ENCODE measurements around the gene COX7A1. TPM values are rescaled to one million over a fixed set of nuclear protein-coding genes. Genes with fewer than 3 reads are reported as not detected.
"Not testable (repeated sequence)": the region's sequence is repeated elsewhere in the genome, so short reads cannot be mapped to it uniquely, and the experiment has no call there.

Gene COX7A1
- not detected for total RNA-seq

DNA sequence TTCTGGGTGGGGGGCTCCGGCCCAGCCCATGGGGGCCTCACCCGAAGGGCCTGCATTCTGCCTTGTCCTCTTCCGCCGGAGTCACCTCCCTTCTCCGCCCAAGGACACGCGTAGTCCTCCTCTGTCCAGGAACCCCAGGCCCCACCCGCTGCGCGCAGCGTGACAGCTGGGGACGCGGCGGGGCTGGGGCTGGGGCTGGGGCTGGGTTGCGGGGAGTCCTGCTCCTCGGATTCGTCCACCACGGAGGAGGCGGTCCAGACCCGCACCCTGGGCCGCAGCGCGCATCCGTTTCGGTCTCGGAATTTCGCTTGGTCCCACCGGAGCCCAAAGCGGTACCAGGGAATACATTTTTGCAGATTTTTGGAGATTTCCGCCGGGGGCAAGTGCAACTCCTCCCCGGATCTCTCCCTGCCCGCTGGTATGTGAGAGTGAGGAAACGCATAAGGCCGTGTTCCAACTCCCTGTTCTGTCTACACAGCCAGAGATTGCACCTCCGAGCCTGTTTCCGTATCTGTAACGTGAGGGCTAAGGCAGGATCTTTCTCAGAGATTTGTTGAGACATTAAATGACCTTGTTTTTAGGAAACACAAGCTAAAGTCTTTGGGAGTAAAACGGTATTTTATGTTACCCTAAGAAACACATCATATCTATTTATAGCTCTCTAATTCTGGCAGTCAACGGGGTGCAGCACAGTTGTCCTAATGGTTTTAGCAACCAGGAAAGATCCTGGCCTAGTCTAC lies at the start of gene COX7A1:
Gene COX7A1, minus strand, starts transcription at position 96 of the 740 bp plus-strand sequence. Its CDS starts 40 bp downstream, at position 56.
- peak in 1 of 3 donors; percentile 25 for DNase-seq (ENCODE audit: low read depth in 2 of 3, low spot score in 2 of 3)

DNA sequence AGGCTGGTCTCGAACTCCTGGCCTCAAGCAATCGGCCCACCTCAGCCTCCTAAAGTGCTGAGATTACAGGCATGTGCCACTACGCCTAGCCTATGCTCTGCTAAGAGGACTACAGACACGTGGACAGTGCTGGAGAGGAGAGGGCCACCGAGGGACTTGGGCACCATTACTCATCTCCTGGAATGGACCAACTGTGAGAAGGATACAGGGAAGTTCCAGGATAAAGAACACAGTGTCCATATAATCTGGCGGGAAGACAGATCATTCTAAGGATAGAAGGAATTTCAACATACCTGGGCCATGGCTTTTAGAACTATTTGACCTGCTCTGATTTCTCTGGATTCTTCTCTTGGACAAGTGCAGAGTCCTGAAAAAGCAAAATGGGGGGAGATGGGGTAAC lies 49.4 kb upstream of the COX7A1 start:
- no peak for DNase-seq (ENCODE audit: low read depth in 2 of 3, low spot score in 2 of 3)

DNA sequence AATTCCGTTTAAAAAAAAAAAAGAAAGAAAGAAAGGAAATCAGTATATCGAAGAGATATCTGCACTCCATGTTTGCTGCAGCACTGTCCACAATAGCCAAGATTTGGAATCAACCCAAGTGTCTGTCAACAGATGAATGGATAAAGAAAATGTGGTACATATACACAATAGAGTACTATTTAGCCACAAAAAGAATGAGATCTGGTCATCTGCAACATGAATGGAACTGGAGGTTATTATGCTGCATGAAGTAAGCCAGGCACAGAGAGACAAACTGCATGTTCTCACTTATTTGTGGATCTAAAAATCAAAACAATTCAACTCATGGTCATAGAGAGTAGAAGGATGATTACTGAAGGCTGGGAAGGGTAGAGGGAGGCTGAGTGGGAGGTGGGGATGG lies 45.9 kb upstream of the COX7A1 start:
- DNase-seq (ENCODE audit: low read depth in 2 of 3, low spot score in 2 of 3) = no peak

DNA sequence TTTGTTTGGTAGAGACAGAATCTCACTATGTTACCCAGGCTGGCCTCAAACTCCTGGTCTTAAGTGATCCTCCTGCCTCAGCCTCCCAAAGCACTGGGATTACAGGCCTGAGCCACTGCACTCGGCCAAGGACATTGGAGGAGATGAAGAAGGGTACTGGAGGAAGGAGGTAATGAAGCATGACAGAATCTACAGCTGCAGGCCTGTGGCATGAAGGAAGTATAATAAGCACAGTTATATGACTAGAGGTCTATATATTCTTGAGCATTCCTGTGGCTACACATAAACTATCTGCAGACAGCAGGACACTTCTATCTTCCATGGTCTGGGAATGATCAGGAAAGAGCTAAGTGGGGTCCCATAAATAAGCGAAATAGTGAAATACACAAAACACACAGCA lies 44.0 kb upstream of the COX7A1 start:
- DNase-seq (ENCODE audit: low read depth in 2 of 3, low spot score in 2 of 3) = no peak

DNA sequence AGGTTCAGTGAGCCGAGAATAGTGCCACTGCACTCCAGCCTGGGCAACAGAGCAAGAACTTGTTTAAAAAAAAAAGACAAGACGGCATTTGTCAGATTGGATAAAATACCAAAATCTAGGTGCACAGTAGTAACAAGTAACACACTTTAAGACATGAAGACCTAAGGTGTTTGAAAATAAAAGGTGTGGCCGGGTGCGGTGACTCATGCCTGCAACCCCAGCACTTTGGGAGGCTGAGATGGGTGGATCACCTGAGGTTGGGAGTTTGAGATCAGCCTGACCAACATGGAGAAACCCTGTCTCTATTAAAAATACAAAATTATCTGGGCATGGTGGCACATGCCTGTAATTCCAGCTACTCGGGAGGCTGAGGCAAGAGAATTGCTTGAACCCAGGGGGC lies 34.5 kb upstream of the COX7A1 start:
- not testable (repeated sequence) for DNase-seq (ENCODE audit: low read depth in 2 of 3, low spot score in 2 of 3)

DNA sequence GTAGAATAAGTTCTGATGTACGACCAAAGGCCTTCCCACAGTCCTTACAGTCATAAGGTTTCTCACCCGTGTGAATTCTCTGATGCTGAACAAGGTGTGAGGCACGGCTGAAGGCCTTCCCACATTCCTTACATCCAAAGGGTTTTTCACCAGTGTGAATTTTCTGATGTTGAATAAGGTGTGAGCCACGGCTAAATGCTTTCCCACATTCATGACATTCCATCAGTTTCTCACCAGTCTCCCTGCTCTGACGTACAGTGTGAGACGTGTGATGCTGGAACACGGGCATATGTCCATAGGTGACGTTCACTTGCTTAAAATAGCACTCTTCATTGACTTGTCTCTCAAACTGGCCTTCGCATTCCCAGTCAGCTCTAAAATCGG lies 31.0 kb upstream of the COX7A1 start:
- DNase-seq (ENCODE audit: low read depth in 2 of 3, low spot score in 2 of 3) = no peak

DNA sequence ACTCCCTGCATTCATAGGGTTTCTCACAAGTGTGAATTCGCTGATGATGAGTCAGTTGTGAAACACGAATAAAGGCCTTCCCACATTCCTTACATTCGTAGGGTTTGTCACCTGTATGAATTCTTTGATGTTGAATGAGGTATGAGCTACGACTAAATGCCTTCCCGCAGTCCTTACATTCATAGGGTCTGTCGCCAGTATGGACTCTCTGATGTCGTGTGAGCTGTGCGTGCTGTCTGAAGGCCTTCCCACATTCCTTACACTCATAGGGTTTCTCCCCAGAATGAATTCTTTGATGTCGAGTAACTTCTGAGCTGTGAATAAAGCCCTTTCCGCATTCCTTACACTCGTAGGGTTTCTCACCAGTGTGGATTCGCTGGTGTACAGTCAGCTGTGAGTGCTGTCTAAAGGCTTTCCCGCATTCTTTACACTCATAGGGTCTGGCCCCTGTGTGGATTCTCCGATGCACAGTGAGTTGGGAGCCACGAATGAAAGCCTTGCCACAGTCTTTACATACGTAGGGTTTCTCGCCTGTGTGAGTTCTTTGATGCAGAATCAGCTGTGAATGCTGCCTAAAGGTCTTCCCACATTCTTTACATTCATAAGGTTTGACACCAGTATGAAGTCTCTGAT lies 30.5 kb upstream of the COX7A1 start:
- DNase-seq (ENCODE audit: low read depth in 2 of 3, low spot score in 2 of 3) = no peak

DNA sequence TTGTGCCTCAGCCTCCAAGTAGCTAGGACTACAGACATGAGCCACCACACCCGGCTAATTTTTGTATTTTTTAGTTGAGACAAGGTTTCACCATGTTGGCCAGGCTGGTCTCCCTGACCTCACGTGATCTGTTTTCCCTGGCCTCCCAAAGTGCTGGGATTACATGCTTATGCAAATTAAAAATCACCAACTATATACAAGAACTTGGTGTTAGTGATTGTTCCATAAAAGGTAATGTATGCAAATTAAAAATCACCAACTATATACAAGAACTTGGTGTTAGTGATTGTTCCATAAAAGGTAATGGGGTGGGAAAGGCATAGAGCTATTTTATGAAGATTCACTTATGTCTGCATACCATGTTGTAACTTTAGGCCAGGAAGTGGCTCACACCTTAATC lies 26.8 kb upstream of the COX7A1 start:
- DNase-seq (ENCODE audit: low read depth in 2 of 3, low spot score in 2 of 3) = not testable (repeated sequence)

DNA sequence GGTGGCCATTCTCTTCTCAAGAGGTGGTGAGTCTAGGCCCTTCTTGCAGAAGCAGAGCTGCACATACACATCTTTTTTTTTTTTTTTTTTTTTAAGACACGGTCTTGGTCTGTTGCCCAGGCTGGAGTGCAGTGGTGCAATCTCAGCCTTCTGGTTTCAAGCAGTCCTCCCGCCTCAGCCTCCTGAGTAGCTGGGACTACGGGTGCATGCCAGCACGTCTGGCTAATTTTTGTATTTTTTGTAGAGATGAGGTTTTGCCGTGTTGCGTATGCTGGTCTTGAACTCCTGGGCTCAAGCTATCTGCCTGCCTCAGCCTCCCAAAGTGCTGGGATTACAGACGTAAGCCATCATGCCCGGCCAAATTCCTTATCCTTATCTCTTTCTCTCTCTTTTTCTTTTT lies 21.6 kb upstream of the COX7A1 start:
- not testable (repeated sequence) for DNase-seq (ENCODE audit: low read depth in 2 of 3, low spot score in 2 of 3)

DNA sequence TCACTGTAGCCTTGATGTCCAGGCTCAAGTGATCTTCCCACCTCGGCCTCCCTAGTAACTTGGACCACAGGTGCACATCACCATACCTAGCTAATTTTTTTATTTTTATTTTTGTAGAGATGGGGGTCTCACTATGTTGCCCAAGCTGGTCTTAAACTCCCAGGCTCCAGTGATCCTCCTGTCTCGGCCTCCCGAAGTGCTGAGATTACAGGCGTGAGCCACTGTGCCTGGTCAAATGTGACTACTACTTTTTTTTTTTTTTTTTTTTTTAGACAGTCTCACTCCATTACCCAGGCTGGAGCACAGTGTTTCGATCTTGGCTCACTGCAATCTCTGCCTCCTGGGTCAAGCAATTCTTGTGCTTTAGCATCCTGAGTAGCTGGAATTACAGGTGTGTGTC lies 20.6 kb upstream of the COX7A1 start:
- no peak for DNase-seq (ENCODE audit: low read depth in 2 of 3, low spot score in 2 of 3)

DNA sequence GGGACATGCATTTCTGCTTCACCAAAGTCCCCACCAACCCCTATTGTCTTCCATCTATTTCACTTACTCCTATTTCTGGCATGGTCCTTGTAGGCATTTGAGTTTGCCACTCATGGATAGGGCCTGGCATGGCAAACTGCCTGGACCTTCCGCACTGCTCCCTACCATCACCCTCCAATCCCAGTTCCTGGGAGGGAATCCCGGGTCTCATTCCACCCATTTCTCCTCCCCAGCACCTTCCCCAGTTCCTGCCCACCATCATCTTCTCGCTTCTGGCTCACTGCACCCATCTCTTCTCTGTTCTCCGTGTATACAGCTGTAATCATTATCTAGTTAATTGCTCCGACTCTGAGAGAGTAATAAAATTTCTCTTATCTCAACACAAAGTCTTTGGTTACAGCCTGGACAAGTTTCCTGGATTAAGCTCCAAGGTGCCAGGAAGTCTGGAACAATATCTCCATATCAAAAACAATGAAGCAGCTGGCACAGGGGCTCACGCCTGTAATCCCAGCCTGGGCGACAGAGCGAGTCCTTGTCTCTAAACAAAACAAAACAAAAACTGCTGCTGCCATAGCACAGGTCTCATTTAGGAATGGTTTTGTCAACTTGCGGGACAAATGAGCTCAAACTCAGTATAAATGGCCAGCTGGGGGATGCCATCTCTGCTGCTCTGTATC lies 17.0 kb upstream of the COX7A1 start:
- DNase-seq (ENCODE audit: low read depth in 2 of 3, low spot score in 2 of 3) = no peak

DNA sequence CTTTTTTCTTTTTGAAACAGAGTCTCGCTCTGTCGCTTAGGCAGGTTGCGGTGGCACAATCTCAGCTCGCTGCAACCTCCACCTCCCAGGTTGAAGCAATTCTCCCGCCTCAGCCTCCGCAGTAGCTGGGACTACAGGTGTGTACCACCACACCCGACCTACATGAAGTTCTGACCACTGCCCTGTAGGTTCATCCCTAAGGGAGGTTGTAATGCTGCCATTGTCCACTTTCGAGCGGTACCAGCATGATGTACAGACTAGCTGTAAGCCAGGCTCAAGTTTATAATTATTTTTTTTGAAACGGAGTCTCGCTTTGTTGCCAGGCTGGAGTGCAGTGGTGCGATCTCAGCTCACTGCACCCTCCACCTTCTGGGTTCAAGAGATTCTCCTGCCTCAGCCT lies 11.6 kb upstream of the COX7A1 start:
- DNase-seq (ENCODE audit: low read depth in 2 of 3, low spot score in 2 of 3) = no peak

DNA sequence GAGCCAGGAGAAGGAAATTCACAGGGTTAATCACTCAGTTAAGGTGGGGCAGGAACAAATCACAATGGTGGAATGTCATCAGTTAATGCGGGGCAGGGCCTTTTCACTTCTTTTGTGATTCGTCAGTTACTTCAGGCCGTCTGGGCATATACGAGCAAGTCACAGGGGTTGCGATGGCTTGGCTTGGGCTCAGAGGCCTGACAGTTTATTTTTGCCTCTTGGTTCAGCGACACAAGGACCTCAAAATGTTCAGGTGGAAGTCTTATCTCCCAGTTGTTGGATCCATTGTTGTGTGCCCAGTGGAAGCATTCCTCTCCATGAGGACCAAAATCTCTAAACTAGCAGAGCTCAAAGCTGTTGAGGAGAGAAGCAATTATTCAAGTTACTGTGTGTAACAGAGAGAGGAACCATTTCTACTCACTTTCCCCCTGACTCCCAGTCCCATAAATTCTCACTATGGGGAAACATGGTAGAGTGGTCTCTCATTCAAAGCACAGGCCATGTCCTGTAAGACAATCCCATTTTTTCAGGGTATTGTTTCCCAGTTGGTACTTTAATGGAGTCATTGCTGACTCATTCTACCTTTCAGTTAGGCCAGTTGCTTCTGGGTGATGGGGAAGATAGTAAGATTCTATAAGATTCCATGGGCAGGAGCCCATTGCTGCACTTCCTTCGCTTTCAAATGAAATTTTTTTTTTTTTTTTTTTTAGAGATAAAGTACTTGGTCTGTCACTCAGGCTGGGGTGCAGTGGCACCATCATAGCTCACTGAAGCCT lies 8.8 kb upstream of the COX7A1 start:
- DNase-seq (ENCODE audit: low read depth in 2 of 3, low spot score in 2 of 3) = no peak

DNA sequence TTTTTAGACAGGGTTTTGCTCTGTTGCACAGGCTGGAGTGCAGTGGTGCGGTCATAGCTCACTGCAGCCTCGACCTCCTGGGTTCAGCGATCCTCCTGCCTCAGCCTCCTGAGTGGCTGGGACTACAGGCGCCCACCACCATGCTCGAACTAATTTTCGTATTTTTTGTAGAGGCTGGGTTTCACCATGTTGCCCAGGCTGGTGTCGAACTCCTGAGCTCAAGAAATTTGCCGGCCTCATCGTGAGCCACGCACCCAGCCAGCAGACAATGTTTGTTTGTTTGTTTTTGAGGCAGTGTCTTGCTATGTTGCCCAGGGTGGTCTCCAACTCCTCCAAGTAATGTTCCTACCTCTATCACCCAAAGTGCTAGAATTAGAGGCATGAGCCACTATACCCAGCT lies 879 bp upstream of the COX7A1 start:
- DNase-seq (ENCODE audit: low read depth in 2 of 3, low spot score in 2 of 3) = no peak

DNA sequence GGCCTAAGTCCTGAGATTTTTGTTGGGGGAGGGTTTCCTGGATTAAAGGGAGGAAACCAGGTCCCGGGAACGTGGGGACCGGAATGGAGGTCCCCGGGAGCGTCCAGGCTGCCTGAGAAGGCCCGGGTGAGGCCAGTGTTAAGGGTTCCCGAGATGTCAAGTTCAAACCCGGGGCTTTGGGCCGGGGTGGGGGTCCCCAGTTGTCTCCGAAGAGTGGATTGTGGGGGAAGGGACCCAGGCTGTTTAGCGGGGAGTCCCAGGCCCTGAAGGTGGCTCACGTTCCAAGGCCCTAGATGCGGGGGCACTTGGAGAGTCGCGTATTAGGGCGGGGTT lies 262 bp downstream of the COX7A1 start:
- no peak for DNase-seq (ENCODE audit: low read depth in 2 of 3, low spot score in 2 of 3)

DNA sequence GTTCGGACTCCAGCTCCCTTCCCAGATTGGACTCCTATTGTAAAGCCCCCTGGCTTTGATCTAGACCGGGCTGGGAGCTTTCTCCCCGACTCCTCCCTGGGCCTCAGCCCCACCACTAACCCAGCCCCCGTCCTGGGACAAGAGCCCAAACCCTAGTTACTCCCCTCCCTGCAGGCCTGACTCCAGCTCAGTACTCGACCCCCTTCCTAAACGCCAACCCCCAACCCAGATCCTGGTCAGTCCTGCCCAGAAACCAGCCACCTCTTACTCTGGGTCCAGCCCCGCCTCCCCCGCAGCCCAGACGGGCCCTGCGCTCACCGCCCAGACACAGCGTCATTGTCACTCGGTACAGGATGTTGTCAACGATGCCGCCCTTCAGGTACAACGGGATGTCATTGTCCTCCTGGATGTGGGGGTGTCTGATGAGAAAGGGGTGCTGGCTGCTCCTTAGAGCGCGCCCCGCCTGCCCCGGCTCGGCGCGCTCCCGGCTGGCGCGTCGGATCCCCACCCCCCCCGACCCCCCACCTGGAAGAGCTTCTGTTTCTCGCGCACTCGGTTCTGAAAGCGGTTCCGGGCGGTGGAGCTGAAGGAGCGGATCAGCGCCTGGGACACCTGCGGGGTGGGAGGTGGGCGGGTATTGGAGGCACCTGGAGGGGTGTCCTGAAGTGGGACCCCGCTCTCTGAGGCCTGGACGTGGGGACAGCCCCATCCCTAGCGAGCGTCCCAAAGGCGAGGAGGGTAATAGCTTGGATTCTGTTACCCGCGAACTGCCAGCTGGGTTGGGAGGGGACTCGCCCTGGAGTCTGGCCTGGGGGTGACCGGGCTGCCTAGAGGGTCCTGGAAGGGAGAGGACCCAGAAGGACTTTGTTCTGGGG lies 866 bp downstream of the COX7A1 start:
- DNase-seq (ENCODE audit: low read depth in 2 of 3, low spot score in 2 of 3) = no peak

DNA sequence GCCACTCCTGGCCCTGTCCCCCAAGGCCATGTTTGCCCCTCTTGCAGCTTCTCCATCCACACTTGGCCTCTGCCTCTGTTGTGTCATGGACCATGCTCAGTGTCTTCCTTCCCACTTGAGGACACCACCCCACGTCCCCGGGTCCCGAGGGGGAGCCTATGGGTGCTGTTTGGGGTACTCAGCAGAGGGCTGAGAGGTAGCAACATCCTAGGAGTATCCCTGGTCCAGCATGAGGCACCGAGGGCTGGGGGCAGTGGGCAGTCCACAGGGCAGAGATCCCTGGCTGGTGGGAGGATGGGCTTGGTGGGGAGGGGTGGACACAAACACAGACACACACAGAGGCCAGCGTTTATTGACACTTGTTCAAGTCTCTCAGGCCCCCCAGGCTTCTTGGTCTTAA lies 1.7 kb downstream of the COX7A1 start:
- no peak for DNase-seq (ENCODE audit: low read depth in 2 of 3, low spot score in 2 of 3)

DNA sequence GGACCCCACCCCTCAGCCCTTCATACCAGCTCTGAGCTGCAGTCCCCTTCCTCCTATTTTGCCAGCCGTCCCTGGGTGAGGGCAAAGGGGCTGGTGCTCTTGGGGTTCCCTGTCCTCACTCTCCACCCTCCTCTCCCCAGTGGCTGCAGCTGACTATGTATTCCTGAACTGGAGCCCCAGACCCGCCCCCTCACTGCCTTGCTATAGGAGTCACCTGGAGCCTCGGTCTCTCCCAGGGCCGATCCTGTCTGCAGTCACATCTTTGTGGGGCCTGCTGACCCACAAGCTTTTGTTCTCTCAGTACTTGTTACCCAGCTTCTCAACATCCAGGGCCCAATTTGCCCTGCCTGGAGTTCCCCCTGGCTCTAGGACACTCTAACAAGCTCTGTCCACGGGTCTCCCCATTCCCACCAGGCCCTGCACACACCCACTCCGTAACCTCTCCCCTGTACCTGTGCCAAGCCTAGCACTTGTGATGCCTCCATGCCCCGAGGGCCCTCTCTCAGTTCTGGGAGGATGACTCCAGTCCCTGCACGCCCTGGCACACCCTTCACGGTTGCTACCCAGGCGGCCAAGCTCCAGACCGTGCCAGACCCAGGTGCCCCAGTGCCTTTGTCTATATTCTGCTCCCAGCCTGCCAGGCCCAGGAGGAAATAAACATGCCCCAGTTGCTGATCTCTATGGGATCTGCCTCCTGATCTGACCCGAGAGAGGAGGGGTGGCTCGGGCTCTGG lies 2.4 kb downstream of the COX7A1 start:
- no peak for DNase-seq (ENCODE audit: low read depth in 2 of 3, low spot score in 2 of 3)

DNA sequence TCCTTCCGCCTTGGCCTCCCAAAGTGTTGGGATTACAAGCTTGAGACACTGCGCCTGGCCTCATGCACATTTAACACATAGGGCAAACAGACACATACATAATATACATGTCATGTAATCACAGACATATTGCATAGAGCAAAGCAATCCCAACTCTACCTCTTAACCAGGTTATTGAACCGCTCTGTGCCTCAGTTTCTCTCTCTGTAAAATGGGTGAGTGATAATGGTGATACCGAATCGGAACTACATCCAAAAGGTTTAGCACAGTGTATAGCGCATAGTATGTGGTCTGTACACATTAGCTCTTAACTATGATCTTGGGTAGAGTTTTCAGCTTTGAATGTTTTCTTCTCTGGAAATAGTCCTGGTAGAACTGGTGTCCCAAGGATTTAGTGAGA lies 7.6 kb downstream of the COX7A1 start:
- DNase-seq (ENCODE audit: low read depth in 2 of 3, low spot score in 2 of 3) = no peak

DNA sequence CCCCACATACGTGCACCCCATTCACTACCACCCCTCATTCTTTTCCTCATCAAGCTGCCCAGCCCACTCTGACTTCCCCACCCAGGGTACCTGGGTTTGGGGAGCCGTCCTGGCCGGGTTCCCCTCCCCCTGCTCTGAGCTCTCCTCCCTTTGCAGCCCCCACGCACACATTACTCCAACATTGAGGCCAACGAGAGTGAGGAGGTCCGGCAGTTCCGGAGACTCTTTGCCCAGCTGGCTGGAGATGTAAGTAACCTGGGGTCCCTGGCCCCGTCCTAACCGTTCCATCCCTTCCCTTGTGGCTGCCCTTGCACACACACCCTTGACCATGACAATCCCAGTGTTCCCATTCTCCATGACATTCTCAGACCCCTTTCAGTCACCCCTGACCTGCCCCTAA lies 9.8 kb downstream of the COX7A1 start:
- DNase-seq (ENCODE audit: low read depth in 2 of 3, low spot score in 2 of 3) = no peak
